GM12891 (cell line): ENCODE measurements around the gene CNTN2.

ENCODE experiments used
- PAX5 ChIP-seq: IDR thresholded peaks from 2 replicates; pipeline ENCODE4 v1.6.1; 2011; ENCODE audit warnings: low read length, moderate library complexity, mild to moderate bottlenecking; ENCODE audit not compliant: insufficient read depth, severe bottlenecking
- POLR2A ChIP-seq: IDR thresholded peaks from 2 replicates; pipeline ENCODE4 v1.6.1; 2011; ENCODE audit warnings: low read depth, low read length, control low read depth
- POLR2AphosphoS5 ChIP-seq: IDR thresholded peaks from 2 replicates; pipeline ENCODE4 v1.6.1; 2011; ENCODE audit warnings: low read depth, low read length, control low read depth
- TAF1 ChIP-seq: IDR thresholded peaks from 2 replicates; pipeline ENCODE4 v1.6.1; 2011; ENCODE audit warnings: low read depth, low read length, control low read depth

- TF ChIP-seq POLR2AphosphoS5 (no peak), POLR2A (no peak), PAX5 (no peak), TAF1 (no peak)
Observed at GRCh38 chr1:205001162-205001561, 41.9 kb upstream of the CNTN2 start.
